Activated naive CD8-positive, alpha-beta T cell (primary cell): ENCODE data around the gene LENG8.
"Not testable (repeated sequence)": the region's sequence is repeated elsewhere in the genome, so short reads cannot be mapped to it uniquely, and the experiment has no call there.

ENCODE experiments used
- H3K27ac Mint-ChIP-seq: one replicate; pipeline ENCODE4 v1.8.0; 2021; ENCODE audit warnings: mixed read lengths
- H3K27me3 Mint-ChIP-seq: one replicate; pipeline ENCODE4 v1.8.0; 2021; ENCODE audit warnings: mixed read lengths
- H3K36me3 Mint-ChIP-seq: one replicate; pipeline ENCODE4 v1.8.0; 2021; ENCODE audit warnings: mixed read lengths
- H3K4me1 Mint-ChIP-seq: one replicate; pipeline ENCODE4 v1.8.0; 2021; ENCODE audit warnings: low read depth, mixed read lengths
- H3K4me3 Mint-ChIP-seq: one replicate; pipeline ENCODE4 v1.8.0; 2021; ENCODE audit warnings: mild to moderate bottlenecking, mixed read lengths
- H3K9me3 Mint-ChIP-seq: one replicate; pipeline ENCODE4 v1.8.0; 2021; ENCODE audit warnings: low read depth, mixed read lengths

Gene LENG8

GRCh38 chr19:54459282-54460229 lies 10.6 kb downstream of the LENG8 start:
- Mint-ChIP-seq H3K9me3 (no peaks in the 10 kb centered on the region), H3K4me1 (peaks cover 30% of the 10 kb centered on the region), H3K27ac (peak overlapping the region; percentile 66), H3K27me3 (no peaks in the 10 kb centered on the region), H3K36me3 (no peaks in the 10 kb centered on the region), H3K4me3 (peak overlapping the region; percentile 45)

GRCh38 chr19:54460230-54461005 lies 11.4 kb downstream of the LENG8 start:
- Mint-ChIP-seq H3K4me3 (no peak overlapping the region), H3K4me1 (peaks cover 32% of the 10 kb centered on the region), H3K27ac (no peak overlapping the region), H3K36me3 (no peaks in the 10 kb centered on the region), H3K27me3 (no peaks in the 10 kb centered on the region), H3K9me3 (no peaks in the 10 kb centered on the region)

- no peaks in the 10 kb centered on the region for H3K27me3 Mint-ChIP-seq
These were observed 12.2 kb downstream of the LENG8 start for GRCh38 chr19:54461210-54461609.

GRCh38 chr19:54461613-54462012 lies 12.6 kb downstream of the LENG8 start:
- Mint-ChIP-seq H3K36me3 (no peaks in the 10 kb centered on the region), H3K27me3 (no peaks in the 10 kb centered on the region), H3K4me1 (peaks cover 33% of the 10 kb centered on the region), H3K9me3 (no peaks in the 10 kb centered on the region), H3K27ac (peak overlapping the region; percentile 22), H3K4me3 (peak overlapping the region; percentile 69)

More at GRCh38 chr19:54461210-54461609, 12.2 kb downstream of the LENG8 start:
- H3K27ac Mint-ChIP-seq, result peak overlapping the region; percentile 10
- H3K4me1 Mint-ChIP-seq, result peaks cover 32% of the 10 kb centered on the region
- no peaks in the 10 kb centered on the region for H3K36me3 Mint-ChIP-seq
- no peaks in the 10 kb centered on the region for H3K9me3 Mint-ChIP-seq
- peak overlapping the region; percentile 47 for H3K4me3 Mint-ChIP-seq

- peak overlapping the region; percentile 22 for H3K27ac Mint-ChIP-seq
- H3K36me3 Mint-ChIP-seq, result no peaks in the 10 kb centered on the region
- peaks cover 33% of the 10 kb centered on the region for H3K4me1 Mint-ChIP-seq
- H3K9me3 Mint-ChIP-seq, result no peaks in the 10 kb centered on the region
- peak overlapping the region; percentile 69 for H3K4me3 Mint-ChIP-seq
- H3K27me3 Mint-ChIP-seq, result no peaks in the 10 kb centered on the region
These were observed 13.2 kb downstream of the LENG8 start for GRCh38 chr19:54462047-54462654.

- H3K27ac Mint-ChIP-seq, result peak overlapping the region; percentile 72
- no peaks in the 10 kb centered on the region for H3K27me3 Mint-ChIP-seq
- no peaks in the 10 kb centered on the region for H3K9me3 Mint-ChIP-seq
- H3K4me3 Mint-ChIP-seq, result peak overlapping the region; percentile 69
- H3K4me1 Mint-ChIP-seq, result peaks cover 33% of the 10 kb centered on the region
- no peaks in the 10 kb centered on the region for H3K36me3 Mint-ChIP-seq
These were observed 13.9 kb downstream of the LENG8 start for GRCh38 chr19:54462655-54463530.

- H3K27ac Mint-ChIP-seq, result peak within 1 kb of the TSS; percentile 92
- no peaks in the 10 kb centered on the region for H3K36me3 Mint-ChIP-seq
- peak within 1 kb of the TSS; percentile 88 for H3K4me3 Mint-ChIP-seq
- H3K27me3 Mint-ChIP-seq, result no peaks in the 10 kb centered on the region
- no peaks in the 10 kb centered on the region for H3K9me3 Mint-ChIP-seq
- peaks cover 28% of the 10 kb centered on the region for H3K4me1 Mint-ChIP-seq
These were observed 14.6 kb downstream of the LENG8 start, which contains the start of gene LENG9 for GRCh38 chr19:54463531-54464043. TSS of gene LENG9 (minus strand) at chr19:54463778. CDS start at chr19:54463526, 252 bp downstream.

GRCh38 chr19:54464044-54464629 lies 15.1 kb downstream of the LENG8 start:
- H3K27me3 Mint-ChIP-seq, result no peaks in the 10 kb centered on the region
- no peaks in the 10 kb centered on the region for H3K9me3 Mint-ChIP-seq
- H3K4me1 Mint-ChIP-seq, result peaks cover 22% of the 10 kb centered on the region
- no peaks in the 10 kb centered on the region for H3K36me3 Mint-ChIP-seq
- H3K27ac Mint-ChIP-seq, result peak overlapping the region; percentile 92
- H3K4me3 Mint-ChIP-seq, result peak overlapping the region; percentile 88

GRCh38 chr19:54464630-54465425 lies 15.8 kb downstream of the LENG8 start:
- Mint-ChIP-seq H3K9me3 (no peaks in the 10 kb centered on the region), H3K27ac (no peak overlapping the region), H3K36me3 (no peaks in the 10 kb centered on the region), H3K4me3 (peak overlapping the region; percentile 88), H3K27me3 (peaks cover 4% of the 10 kb centered on the region), H3K4me1 (peaks cover 19% of the 10 kb centered on the region)

GRCh38 chr19:54465426-54466109 lies 16.6 kb downstream of the LENG8 start:
- H3K4me3 Mint-ChIP-seq, result peak overlapping the region; percentile 57
- peaks cover 11% of the 10 kb centered on the region for H3K27me3 Mint-ChIP-seq
- no peaks in the 10 kb centered on the region for H3K36me3 Mint-ChIP-seq
- H3K9me3 Mint-ChIP-seq, result no peaks in the 10 kb centered on the region
- H3K27ac Mint-ChIP-seq, result peak overlapping the region; percentile 46
- peaks cover 22% of the 10 kb centered on the region for H3K4me1 Mint-ChIP-seq

- H3K27me3 Mint-ChIP-seq, result peaks cover 13% of the 10 kb centered on the region
- H3K36me3 Mint-ChIP-seq, H3K27ac Mint-ChIP-seq, H3K9me3 Mint-ChIP-seq: not testable (repeated sequence)
- H3K4me3 Mint-ChIP-seq, result peak overlapping the region; percentile 57
- H3K4me1 Mint-ChIP-seq, result peaks cover 26% of the 10 kb centered on the region
These were observed 17.1 kb downstream of the LENG8 start for GRCh38 chr19:54466110-54466480.

GRCh38 chr19:54469496-54469934 lies 20.5 kb downstream of the LENG8 start:
- no peak overlapping the region for H3K27ac Mint-ChIP-seq
- peaks cover 16% of the 10 kb centered on the region for H3K4me1 Mint-ChIP-seq
- no peaks in the 10 kb centered on the region for H3K36me3 Mint-ChIP-seq
- peaks cover 17% of the 10 kb centered on the region for H3K27me3 Mint-ChIP-seq
- H3K4me3 Mint-ChIP-seq, result no peak overlapping the region
- no peaks in the 10 kb centered on the region for H3K9me3 Mint-ChIP-seq
